Natural killer cell (primary cell): Measurements from ENCODE around the gene RTP5. TPM values are rescaled to one million over a fixed set of nuclear protein-coding genes. Genes with fewer than 3 reads are reported as not detected.
A peak's percentile ranks its signal among the peaks of the same experiment; 100 is the strongest.

ENCODE experiments used
- ATAC-seq, 3 donors: fragments of 150-1000 bp in 2 of 3; fragments of 200-7000 bp in 1 of 3; cut with Tn5 transposase; 1 replicate in 1 of 3; 2 replicates in 2 of 3; pipeline ENCODE4 v1.10.0; 2021; ENCODE audit warnings: mild to moderate bottlenecking in 2 of 3, moderate library complexity in 2 of 3
- DNase-seq, 2 donors: peaks; one replicate each; pipeline versions ENCODE4 v3.0.0 to v3.0.0-alpha.2; 2013 to 2021; ENCODE audit warnings: mixed read lengths in 1 of 2
- H3K27ac ChIP-seq: one replicate; pipeline ENCODE4 v1.5.1; 2013; ENCODE audit warnings: mild to moderate bottlenecking, low read length
- H3K27me3 ChIP-seq: one replicate; pipeline ENCODE4 v1.6.1; 2013; ENCODE audit warnings: low read length; ENCODE audit not compliant: control insufficient read depth, insufficient read depth
- H3K36me3 ChIP-seq: one replicate; pipeline ENCODE4 v1.6.1; 2013; ENCODE audit warnings: low read length; ENCODE audit not compliant: control insufficient read depth, insufficient read depth
- H3K4me1 ChIP-seq: one replicate; pipeline ENCODE4 v1.6.1; 2013; ENCODE audit warnings: low read length; ENCODE audit not compliant: control insufficient read depth, insufficient read depth
- H3K4me3 ChIP-seq: one replicate; pipeline ENCODE4 v1.5.1; 2013; ENCODE audit warnings: low read length
- H3K9me3 ChIP-seq: one replicate; pipeline ENCODE4 v1.6.1; 2013; ENCODE audit warnings: low read length; ENCODE audit not compliant: control insufficient read depth, insufficient read depth
- H3K27ac Mint-ChIP-seq, 2 donors: one replicate each; pipeline ENCODE4 v1.8.0; 2022; ENCODE audit warnings: mild to moderate bottlenecking in 2 of 2, mixed read lengths in 2 of 2, moderate library complexity in 1 of 2
- H3K27me3 Mint-ChIP-seq, 2 donors: one replicate each; pipeline ENCODE4 v1.8.0; 2022; ENCODE audit warnings: low read depth in 2 of 2, mixed read lengths in 2 of 2
- H3K36me3 Mint-ChIP-seq: one replicate; pipeline ENCODE4 v1.8.0; 2022; ENCODE audit warnings: mixed read lengths
- H3K4me1 Mint-ChIP-seq, 2 donors: one replicate each; pipeline ENCODE4 v1.8.0; 2022; ENCODE audit warnings: mixed read lengths in 2 of 2
- H3K4me3 Mint-ChIP-seq: one replicate; pipeline ENCODE4 v1.8.0; 2022; ENCODE audit warnings: mild to moderate bottlenecking, moderate library complexity, mixed read lengths
- H3K9me3 Mint-ChIP-seq, 2 donors: one replicate each; pipeline ENCODE4 v1.8.0; 2022; ENCODE audit warnings: mixed read lengths in 2 of 2
- CTCF ChIP-seq: fragments of 200-600 bp; IDR thresholded peaks from one replicate; pipeline ENCODE4 v1.8.0; 2022; ENCODE audit warnings: antibody characterized with exemption
- WGBS: methylation state at CpG from one replicate; pipeline ENCODE4 v1.1.7; 2013; ENCODE audit warnings: missing lambda C conversion rate; ENCODE audit not compliant: insufficient coverage; 5-methylcytosine and 5-hydroxymethylcytosine counted together
- intact Hi-C: fragments of 100-400 bp; cut with micrococcal nuclease; formaldehyde crosslinking; loops from one replicate; pipeline ENCODE4 v1.14.2; 2022
- total RNA-seq, 4 donors: library from RNA; stranded (reverse); fragments of 120-200 nt in 1 of 4; gene quantifications; one replicate each; pipeline versions ENCODE4 v1.2.3 to v1.2.4, GENCODE V29; 2013 to 2022

RTP5 gene
- total RNA-seq, 3 donors from 2014 or later (not counting 1 experiment from before 2014, with no cell fraction given): 0.47 to 1.7 (median 0.68) TPM

- H3K4me3 Mint-ChIP-seq: peak overlapping the region; percentile 94
- peaks cover 31% of the 10 kb centered on the region for H3K4me1 ChIP-seq
- H3K36me3 ChIP-seq: no peaks in the 10 kb centered on the region
- H3K9me3 Mint-ChIP-seq: no peaks in the 10 kb centered on the region
- H3K27me3 Mint-ChIP-seq: no peaks in the 10 kb centered on the region
- ATAC-seq (no peak), DNase-seq (no peak)
- H3K36me3 Mint-ChIP-seq: no peaks in the 10 kb centered on the region
- H3K27ac ChIP-seq: peak overlapping the region; percentile 82
- peak overlapping the region; percentile 89 to 95 for H3K27ac Mint-ChIP-seq
- H3K4me3 ChIP-seq: peak overlapping the region; percentile 91
- TF ChIP-seq CTCF: no peak
- peaks cover 22 to 30% of the 10 kb centered on the region in 2 donors for H3K4me1 Mint-ChIP-seq
- WGBS: 83% methylated on average over 15 of the region's 16 CpGs
- no peaks in the 10 kb centered on the region for H3K9me3 ChIP-seq
- no peaks in the 10 kb centered on the region for H3K27me3 ChIP-seq
- intact Hi-C loops: loop anchor here (2.0 to 10.0 kb wide), 2 partner anchors 178 to 526 kb away; partner anchors contain the start of genes FARP2 and ING5
Observed at GRCh38 chr2:241880311-241881073, 11.0 kb downstream of the RTP5 start.

GRCh38 chr2:241882091-241882625 lies 12.6 kb downstream of the RTP5 start:
- intact Hi-C loops: loop anchor here (10.0 kb wide), 1 partner anchor 527 kb away; the partner anchor contains the start of gene FARP2
- H3K27me3 Mint-ChIP-seq: no peaks in the 10 kb centered on the region
- peaks cover 21 to 30% of the 10 kb centered on the region in 2 donors for H3K4me1 Mint-ChIP-seq
- H3K36me3 ChIP-seq: no peaks in the 10 kb centered on the region
- no peaks in the 10 kb centered on the region for H3K27me3 ChIP-seq
- H3K9me3 Mint-ChIP-seq: no peaks in the 10 kb centered on the region
- peak overlapping the region; percentile 94 for H3K4me3 Mint-ChIP-seq
- TF ChIP-seq CTCF: no peak
- no peaks in the 10 kb centered on the region for H3K9me3 ChIP-seq
- WGBS: 10% methylated on average over 18 of the region's 23 CpGs
- H3K27ac ChIP-seq: peak overlapping the region; percentile 82
- peaks cover 29% of the 10 kb centered on the region for H3K4me1 ChIP-seq
- peak in 1 of 2 donors; percentile 60 for DNase-seq
- ATAC-seq: peak; percentile 16 to 30 (median 27)
- no peaks in the 10 kb centered on the region for H3K36me3 Mint-ChIP-seq
- H3K4me3 ChIP-seq: peak overlapping the region; percentile 91
- H3K27ac Mint-ChIP-seq: peak overlapping the region; percentile 89 to 95

- H3K4me3 Mint-ChIP-seq: no peak overlapping the region
- ATAC-seq (no peak), DNase-seq (no peak)
- peaks cover 27 to 49% of the 10 kb centered on the region in 2 donors for H3K4me1 Mint-ChIP-seq
- no peaks in the 10 kb centered on the region for H3K36me3 Mint-ChIP-seq
- Histone ChIP-seq H3K36me3 (no peaks in the 10 kb centered on the region), H3K27ac (no peak overlapping the region), H3K9me3 (no peaks in the 10 kb centered on the region), H3K4me1 (peaks cover 32% of the 10 kb centered on the region), H3K4me3 (no peak overlapping the region), H3K27me3 (no peaks in the 10 kb centered on the region)
- no peaks in the 10 kb centered on the region for H3K9me3 Mint-ChIP-seq
- intact Hi-C loops: loop anchor here (10.0 kb wide), 1 partner anchor 530 kb away; the partner anchor contains the start of gene FARP2
- no peaks in the 10 kb centered on the region for H3K27me3 Mint-ChIP-seq
- TF ChIP-seq CTCF: no peak
- 90% methylated on average over 7 of the region's 8 CpGs for WGBS
- no peak overlapping the region for H3K27ac Mint-ChIP-seq
Observed at GRCh38 chr2:241884951-241885290, 15.4 kb downstream of the RTP5 start.
